RPMI7951 (cell line): ENCODE results near the gene NABP1. TPM values are rescaled to one million over a fixed set of nuclear protein-coding genes. Genes with fewer than 3 reads are reported as not detected.
"Not testable (repeated sequence)": the region's sequence is repeated elsewhere in the genome, so short reads cannot be mapped to it uniquely, and the experiment has no call there.

ENCODE experiments used
- DNase-seq: peaks from one replicate; pipeline ENCODE4 v3.0.0-alpha.2; 2012; ENCODE audit warnings: low read depth
- total RNA-seq: library from RNA; depleted of rRNA; stranded (reverse); fragments of >200 nt; shearing (Covaris generic); gene quantifications from 2 replicates; pipeline ENCODE4 v1.2.3, GENCODE V29; 2014; rRNA removed

NABP1 gene
- 19.4 and 24.5 TPM in 2 replicates for total RNA-seq

- DNase-seq, result peak; percentile 97
Measured at GRCh38 chr2:191677646-191678436, at the start of gene NABP1. NABP1 (plus strand) TSS chr2:191678136; CDS start chr2:191678615, 479 bp downstream.

- DNase-seq, result no peak
Measured at GRCh38 chr2:191629001-191629453, 48.9 kb upstream of the NABP1 start.

GRCh38 chr2:191629976-191630712 lies 47.8 kb upstream of the NABP1 start:
- DNase-seq, result no peak

- DNase-seq, result peak; percentile 90
Measured at GRCh38 chr2:191631754-191632153, 46.2 kb upstream of the NABP1 start.

GRCh38 chr2:191632426-191632825 lies 45.5 kb upstream of the NABP1 start:
- no peak for DNase-seq

GRCh38 chr2:191634791-191635190 lies 43.1 kb upstream of the NABP1 start:
- no peak for DNase-seq

GRCh38 chr2:191635333-191636234 lies 42.4 kb upstream of the NABP1 start:
- DNase-seq, result peak; percentile 86

GRCh38 chr2:191636235-191636543 lies 41.7 kb upstream of the NABP1 start:
- DNase-seq, result peak; percentile 91

GRCh38 chr2:191636586-191636985 lies 41.4 kb upstream of the NABP1 start:
- DNase-seq, result no peak

- peak; percentile 61 for DNase-seq
Measured at GRCh38 chr2:191637182-191638078, 40.5 kb upstream of the NABP1 start.

- peak; percentile 55 for DNase-seq
Measured at GRCh38 chr2:191638079-191638801, 39.7 kb upstream of the NABP1 start.

- DNase-seq, result no peak
Measured at GRCh38 chr2:191638802-191639172, 39.1 kb upstream of the NABP1 start.

- no peak for DNase-seq
Measured at GRCh38 chr2:191641609-191642008, 36.3 kb upstream of the NABP1 start.

GRCh38 chr2:191642541-191642940 lies 35.4 kb upstream of the NABP1 start:
- no peak for DNase-seq

- DNase-seq, result no peak
Measured at GRCh38 chr2:191643429-191643828, 34.5 kb upstream of the NABP1 start.

- DNase-seq, result not testable (repeated sequence)
Measured at GRCh38 chr2:191644613-191645012, 33.3 kb upstream of the NABP1 start.

GRCh38 chr2:191645032-191645431 lies 32.9 kb upstream of the NABP1 start:
- DNase-seq, result no peak

GRCh38 chr2:191645434-191646162 lies 32.3 kb upstream of the NABP1 start:
- DNase-seq, result no peak

- no peak for DNase-seq
Measured at GRCh38 chr2:191646163-191646902, 31.6 kb upstream of the NABP1 start.
